GM12878 (cell line): ENCODE data around the gene GPC6. TPM values are rescaled to one million over a fixed set of nuclear protein-coding genes. Genes with fewer than 3 reads are reported as not detected.

Experiments
- ATAC-seq: fragments of 200-7000 bp; cut with Tn5 transposase; 3 replicates; pipeline ENCODE4 v1.9.1; 2020; ENCODE audit warnings: mild to moderate bottlenecking, moderate library complexity
- BruUV-seq: library from RNA; stranded (reverse); fragments of 400-500 nt; replicated peaks from 2 replicates; lab custom pipeline; 2021; lab: Mats Ljungman, UMichigan
- CTCF ChIA-PET: fragments of 300-600 bp; sonication (Branson Sonifier 250); formaldehyde crosslinking; extraction: SDS; loops from one replicate; lab custom pipeline; 2021; ENCODE audit warnings: inconsistent platforms; lab: Yijun Ruan, JAX
- POLR2A ChIA-PET: fragments of 350-600 bp; formaldehyde crosslinking; extraction: SDS; loops from one replicate; lab custom pipeline; 2021; ENCODE audit warnings: inconsistent platforms; lab: Charles Lee
- RAD21 ChIA-PET: fragments of 300-600 bp; sonication (Branson Sonifier 250); formaldehyde crosslinking; loops from one replicate; lab custom pipeline; 2023; ENCODE audit warnings: antibody characterized with exemption; ENCODE audit not compliant: unreplicated experiment; lab: Charles Lee
- SMC1A ChIA-PET: fragments of 300-600 bp; sonication (Branson Sonifier 250); formaldehyde crosslinking; loops from one replicate; lab custom pipeline; 2023; ENCODE audit not compliant: unreplicated experiment, uncharacterized antibody; lab: Charles Lee
- DNase-seq: peaks from one replicate; pipeline ENCODE4 v3.0.0-alpha.2; 2011; ENCODE audit warnings: low read depth, low spot score
- FAIRE-seq: peaks from 3 replicates; lab custom pipeline; 2011; peaks lifted over from hg19 to GRCh38; lab: Jason Lieb, UNC
- H2AFZ ChIP-seq: 2 replicates; pipeline ENCODE4 v1.6.0; 2011; ENCODE audit warnings: low read depth, low read length, control low read depth; ENCODE audit not compliant: control insufficient read depth
- H3K27ac ChIP-seq: 2 replicates; pipeline ENCODE4 v1.5.1; 2011; ENCODE audit warnings: control low read depth; ENCODE audit not compliant: control insufficient read depth, insufficient read depth
- H3K27me3 ChIP-seq, 2 experiments: replicated peaks in 1 of 2; 2 replicates each; pipeline versions ENCODE4 v1.6.0 to v1.6.1; 2011; ENCODE audit warnings: low read length in 1 of 2; ENCODE audit not compliant: control insufficient read depth in 2 of 2, insufficient read depth in 2 of 2
- H3K36me3 ChIP-seq, 2 experiments: 2 replicates each; pipeline ENCODE4 v1.5.1; 2011; ENCODE audit warnings: low read length in 1 of 2; ENCODE audit not compliant: control insufficient read depth in 2 of 2, insufficient read depth in 2 of 2
- H3K4me1 ChIP-seq: 2 replicates; pipeline ENCODE4 v1.6.1; 2011; ENCODE audit warnings: mild to moderate bottlenecking, low read length, moderate library complexity, mixed read lengths; ENCODE audit not compliant: control insufficient read depth, insufficient read depth
- H3K4me2 ChIP-seq: 2 replicates; pipeline ENCODE4 v1.6.0; 2011; ENCODE audit warnings: control low read depth; ENCODE audit not compliant: control insufficient read depth, insufficient read depth
- H3K4me3 ChIP-seq: fragments of 200-600 bp; sonication (generic); 2 replicates; pipeline ENCODE4 v1.5.1; 2016
- H3K79me2 ChIP-seq: 2 replicates; pipeline ENCODE4 v1.6.0; 2011; ENCODE audit warnings: low read length; ENCODE audit not compliant: control insufficient read depth, insufficient read depth
- H3K9ac ChIP-seq: 2 replicates; pipeline ENCODE4 v1.8.0; 2011; ENCODE audit warnings: low read length, control low read depth, mixed read lengths; ENCODE audit not compliant: control insufficient read depth, insufficient read depth
- H3K9me3 ChIP-seq: replicated peaks from 3 replicates; pipeline ENCODE4 v1.5.1; 2011; ENCODE audit warnings: mild to moderate bottlenecking, low read length; ENCODE audit not compliant: control insufficient read depth, insufficient read depth
- H4K20me1 ChIP-seq: 2 replicates; pipeline ENCODE4 v1.6.0; 2011; ENCODE audit not compliant: control insufficient read depth, insufficient read depth
- BCL11A ChIP-seq: IDR thresholded peaks from 2 replicates; pipeline ENCODE4 v1.6.1; 2011; ENCODE audit warnings: low read depth, low read length
- ELK1 ChIP-seq: IDR thresholded peaks from 2 replicates; pipeline ENCODE4 v1.6.1; 2012; ENCODE audit warnings: low read depth, low read length, improper control_type of control experiment
- SMARCA5 ChIP-seq: fragments of 450-650 bp; IDR thresholded peaks from 2 replicates; pipeline ENCODE4 v1.6.1; 2017; ENCODE audit warnings: mild to moderate bottlenecking
- TAF1 ChIP-seq: IDR thresholded peaks from 2 replicates; pipeline ENCODE4 v1.6.1; 2011; ENCODE audit warnings: mild to moderate bottlenecking, low read depth, low read length, borderline replicate concordance
- WRNIP1 ChIP-seq: IDR thresholded peaks from 2 replicates; pipeline ENCODE4 v1.6.1; 2011; ENCODE audit warnings: low read depth, low read length, improper control_type of control experiment, borderline replicate concordance
- ZNF687 ChIP-seq: fragments of 450-650 bp; IDR thresholded peaks from 2 replicates; pipeline ENCODE4 v1.6.1; 2017; ENCODE audit warnings: mild to moderate bottlenecking, moderate library complexity
- WGBS: methylation state at CpG from one replicate; pipeline ENCODE4 v1.1.6; 2016; ENCODE audit warnings: low lambda C conversion rate; ENCODE audit not compliant: insufficient replicate concordance, insufficient coverage; ENCODE audit errors: missing lambda C conversion rate; 5-methylcytosine and 5-hydroxymethylcytosine counted together
- in situ Hi-C: fragments of 300-500 bp; cut with MboI; formaldehyde crosslinking; loops from 9 replicates; pipeline ENCODE4 v1.14.3; 2018; ENCODE audit warnings: mixed read lengths
- intact Hi-C: fragments of 100-400 bp; cut with micrococcal nuclease; formaldehyde crosslinking; loops from one replicate; pipeline ENCODE4 v1.14.2; 2022; ENCODE audit not compliant: unreplicated experiment
- polyA plus RNA-seq, 11 experiments: library from polyadenylated mRNA; depleted of rRNA in 4 of 11; unstranded in 6 of 11; stranded (reverse) in 5 of 11; fragments of >200 nt; fragmentation: Nextera tagmentation in 4 of 11; fragmentation: Illumina TruSeq in 1 of 11; extraction: Ambion mirVana in 4 of 11; extraction: Trizol in 1 of 11; gene quantifications; 1 replicate in 1 of 11; 2 replicates in 10 of 11; pipeline versions ENCODE4 v1.2.1 to v1.2.3, GENCODE V29; 2011 to 2016; ENCODE audit warnings: inconsistent platforms in 2 of 11, missing spikeins in 2 of 11, low read depth in 1 of 11
- total RNA-seq, 4 experiments: library from RNA; depleted of rRNA in 3 of 4; stranded (reverse); fragments of >200 nt in 3 of 4; fragmentation: Illumina TruSeq in 1 of 4; extraction: Trizol in 1 of 4; gene quantifications; 2 replicates each; pipeline versions ENCODE4 v1.2.1 to v1.2.3, GENCODE V29; 2013 to 2021

Gene GPC6
- total and polyA plus RNA-seq, 10 of the 15 experiments (the other 5 are each of a cell fraction or from before 2014, with no cell fraction given), result 0.03 to 0.04 (median 0.03) TPM; not detected in 7

- Histone ChIP-seq H3K36me3 (no peaks in the 10 kb centered on the region), H3K4me3 (no peak overlapping the region), H3K4me1 (no peaks in the 10 kb centered on the region), H3K9ac (no peak overlapping the region), H3K9me3 (no peaks in the 10 kb centered on the region), H4K20me1 (no peaks in the 10 kb centered on the region), H3K27ac (no peak overlapping the region), H3K27me3 (no peaks in the 10 kb centered on the region), H3K4me2 (no peak overlapping the region), H2AFZ (no peak overlapping the region), H3K79me2 (no peaks in the 10 kb centered on the region)
- no TSS peak for BruUV-seq
- ChIA-PET RAD21 (no interaction called here), SMC1A (no interaction called here), CTCF (no interaction called here), POLR2A (no interaction called here)
- ATAC-seq (no peak), DNase-seq (no peak), FAIRE-seq (no peak)
- intact Hi-C loops (no loop called here), in situ Hi-C loops (no loop called here)
- 71% methylated on average over 2 of the region's 2 CpGs for WGBS
- TF ChIP-seq ZNF687, result no peak
- no peak for TF ChIP-seq SMARCA5
- no peak for TF ChIP-seq ELK1
- no peak for TF ChIP-seq BCL11A
- TF ChIP-seq WRNIP1, result no peak
- TF ChIP-seq TAF1, result no peak
Observed at GRCh38 chr13:93956426-93956825, 729.8 kb downstream of the GPC6 start.
